ENCODE data around the gene UBL4A. TPM values are rescaled to one million over a fixed set of nuclear protein-coding genes. Genes with fewer than 3 reads are reported as not detected.

The UBL4A gene
- total RNA-seq, 1 donor = 32.0 TPM

DNA sequence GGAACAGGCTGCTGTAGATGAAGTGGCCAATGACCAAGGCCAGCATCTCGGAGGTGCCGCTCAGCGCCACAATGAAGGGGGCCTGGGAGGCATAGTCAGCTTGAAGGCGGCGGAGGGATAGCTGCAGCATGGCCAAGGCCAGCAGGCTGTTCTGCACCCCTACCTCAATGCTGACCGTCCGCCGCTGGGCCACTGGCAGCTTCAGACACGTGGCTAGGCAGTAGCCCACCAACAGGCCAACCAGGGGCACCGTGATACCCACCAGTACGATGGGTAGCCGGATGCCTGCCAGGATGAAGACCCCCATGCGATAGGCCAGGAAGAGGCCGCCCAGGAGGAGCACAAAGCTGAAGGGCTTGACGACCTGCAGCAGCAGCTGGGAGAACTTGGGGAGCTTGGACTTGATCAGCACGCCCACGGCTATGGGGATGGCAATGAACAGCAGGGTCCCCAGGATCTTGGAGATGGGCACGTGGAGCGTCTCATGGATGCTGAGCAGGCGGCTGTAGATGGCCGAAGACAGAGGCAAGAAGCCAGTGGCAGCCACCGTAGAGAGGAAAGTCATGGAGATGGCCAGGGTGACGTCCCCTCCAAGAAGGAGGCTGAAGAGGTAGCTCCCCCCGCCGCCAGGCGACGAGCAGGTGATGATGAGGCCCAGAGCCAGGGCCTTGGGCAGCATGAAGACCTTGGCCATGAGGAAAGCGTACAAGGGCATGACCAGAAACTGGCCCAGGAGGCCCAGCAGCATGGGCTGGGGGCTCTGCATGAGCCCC lies 1.3 kb upstream of the UBL4A start:
- TF ChIP-seq, protein P1, sequence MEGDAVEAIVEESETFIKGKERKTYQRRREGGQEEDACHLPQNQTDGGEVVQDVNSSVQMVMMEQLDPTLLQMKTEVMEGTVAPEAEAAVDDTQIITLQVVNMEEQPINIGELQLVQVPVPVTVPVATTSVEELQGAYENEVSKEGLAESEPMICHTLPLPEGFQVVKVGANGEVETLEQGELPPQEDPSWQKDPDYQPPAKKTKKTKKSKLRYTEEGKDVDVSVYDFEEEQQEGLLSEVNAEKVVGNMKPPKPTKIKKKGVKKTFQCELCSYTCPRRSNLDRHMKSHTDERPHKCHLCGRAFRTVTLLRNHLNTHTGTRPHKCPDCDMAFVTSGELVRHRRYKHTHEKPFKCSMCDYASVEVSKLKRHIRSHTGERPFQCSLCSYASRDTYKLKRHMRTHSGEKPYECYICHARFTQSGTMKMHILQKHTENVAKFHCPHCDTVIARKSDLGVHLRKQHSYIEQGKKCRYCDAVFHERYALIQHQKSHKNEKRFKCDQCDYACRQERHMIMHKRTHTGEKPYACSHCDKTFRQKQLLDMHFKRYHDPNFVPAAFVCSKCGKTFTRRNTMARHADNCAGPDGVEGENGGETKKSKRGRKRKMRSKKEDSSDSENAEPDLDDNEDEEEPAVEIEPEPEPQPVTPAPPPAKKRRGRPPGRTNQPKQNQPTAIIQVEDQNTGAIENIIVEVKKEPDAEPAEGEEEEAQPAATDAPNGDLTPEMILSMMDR (IDR thresholded peaks at IDR 0.05; ENCODE audit: insufficient read depth, low read depth, low read length) = no peak
- H3K4me3 ChIP-seq (ENCODE audit: low read depth, low read length) = no peak overlapping the region
- DNase-seq (ENCODE audit: low read depth) = no peak

DNA sequence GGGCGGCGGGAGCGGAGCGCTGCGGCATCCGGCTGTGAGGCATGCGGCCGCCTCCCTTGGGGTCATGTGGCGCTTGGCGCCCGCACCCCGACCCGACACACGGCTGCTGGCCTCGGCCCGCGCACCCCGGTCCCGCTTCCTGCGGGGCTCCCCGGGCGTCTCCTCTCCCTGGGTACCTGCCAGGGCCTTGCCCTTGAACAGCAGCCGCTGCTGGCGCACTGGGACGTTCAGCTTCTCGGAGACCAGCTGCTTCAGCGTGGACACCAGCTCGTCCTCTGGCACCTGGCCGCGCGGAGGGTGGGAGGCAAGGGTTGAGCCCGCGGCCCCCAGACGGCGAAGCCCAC lies 391 bp downstream of the UBL4A start:
- TF ChIP-seq, protein P1 (IDR thresholded peaks at IDR 0.05; ENCODE audit: insufficient read depth, low read depth, low read length) = no peak
- peak; percentile 14 for DNase-seq (ENCODE audit: low read depth)
- H3K4me3 ChIP-seq (ENCODE audit: low read depth, low read length) = peak overlapping the region; percentile 62

DNA sequence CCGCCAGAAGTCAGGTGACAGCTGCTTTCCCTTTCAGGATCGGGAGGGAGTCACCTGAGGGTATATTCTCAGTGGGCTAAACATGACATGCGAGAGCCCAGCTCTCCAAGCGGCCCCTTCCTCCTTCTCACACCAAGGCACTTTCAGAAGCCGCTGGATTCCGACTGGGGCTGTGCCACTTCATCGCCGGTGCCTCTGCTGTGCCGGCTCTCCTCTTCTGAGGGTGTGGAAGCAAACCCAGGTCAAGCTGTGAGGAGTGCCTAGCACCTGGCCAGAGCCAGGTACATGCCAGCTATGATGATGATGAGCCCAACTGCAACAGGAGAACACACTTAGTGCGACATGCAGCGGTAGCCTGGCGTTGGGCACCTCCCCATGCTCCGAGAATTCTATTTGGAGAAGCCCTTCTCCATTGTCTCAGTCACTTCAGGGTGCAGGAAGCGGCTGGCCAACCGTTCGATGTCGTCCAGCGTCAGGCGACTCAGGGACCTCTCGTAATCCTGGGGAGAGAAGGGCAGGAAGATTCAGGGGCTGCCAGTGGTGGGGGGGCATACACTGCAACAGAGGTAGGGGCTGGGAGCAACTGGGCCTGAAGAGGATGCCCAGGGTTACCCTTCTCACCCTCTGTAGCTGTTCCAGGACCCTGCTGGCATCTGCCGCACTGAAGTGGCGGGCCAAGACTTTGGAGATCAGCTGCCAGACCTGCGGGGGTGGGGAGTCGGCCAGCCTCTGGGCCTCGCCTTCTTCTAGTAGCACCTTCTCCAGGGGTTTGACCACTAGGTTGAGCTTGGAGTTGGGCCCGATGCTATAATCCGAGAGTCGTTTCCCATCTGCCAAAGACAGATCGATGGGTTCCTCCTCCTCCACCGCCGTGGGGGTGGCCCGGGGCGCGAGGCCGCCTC lies 1.0 kb downstream of the UBL4A start:
- no peak for DNase-seq (ENCODE audit: low read depth)
- TF ChIP-seq, protein P1 (IDR thresholded peaks at IDR 0.05; ENCODE audit: insufficient read depth, low read depth, low read length) = no peak
- peak overlapping the region; percentile 62 for H3K4me3 ChIP-seq (ENCODE audit: low read depth, low read length)

DNA sequence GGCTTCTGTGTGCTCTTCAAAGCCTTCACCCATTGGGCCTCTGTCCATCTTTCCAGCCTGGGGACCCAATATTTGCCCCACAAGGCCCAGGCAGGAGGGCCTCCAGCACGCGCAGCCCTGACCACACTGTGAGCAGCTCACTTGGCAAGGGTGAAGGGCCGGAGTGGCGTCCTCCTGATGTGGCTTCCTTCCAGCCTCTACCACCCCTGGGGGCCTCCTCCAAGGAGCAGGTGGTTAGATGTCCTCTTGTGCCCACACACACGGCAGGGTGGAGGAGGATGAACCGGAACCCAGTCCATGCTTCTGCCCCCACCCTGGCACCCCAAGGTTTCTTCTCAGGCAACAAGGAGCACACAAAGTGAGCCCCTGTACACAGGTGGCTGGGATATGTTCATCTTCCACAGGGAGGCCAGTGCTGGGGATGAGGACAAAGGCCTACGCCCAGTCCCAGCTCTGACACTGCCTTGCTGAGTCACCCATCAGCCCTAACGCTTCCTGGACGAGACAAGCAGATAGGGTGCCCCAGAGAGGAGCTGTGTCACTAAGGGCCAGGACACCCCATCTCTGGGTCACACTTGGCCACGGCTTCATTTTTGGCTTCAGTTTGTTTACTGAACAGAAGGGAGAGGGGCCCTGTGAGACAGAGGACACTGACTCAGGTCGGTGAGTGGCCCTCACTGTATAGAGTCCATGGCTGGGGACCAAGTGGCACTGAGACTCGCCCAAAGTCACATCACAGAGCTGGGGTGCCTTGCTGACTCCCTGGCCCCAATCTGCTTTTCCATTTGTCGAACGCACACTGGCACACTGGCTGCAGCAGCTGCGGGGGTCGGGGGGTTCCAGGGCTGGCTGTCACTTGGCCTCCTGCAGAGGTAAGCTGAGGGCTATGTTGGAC lies 1.9 kb downstream of the UBL4A start:
- TF ChIP-seq, protein P1 (IDR thresholded peaks at IDR 0.05; ENCODE audit: insufficient read depth, low read depth, low read length) = no peak
- DNase-seq (ENCODE audit: low read depth) = no peak
- H3K4me3 ChIP-seq (ENCODE audit: low read depth, low read length) = no peak overlapping the region

DNA sequence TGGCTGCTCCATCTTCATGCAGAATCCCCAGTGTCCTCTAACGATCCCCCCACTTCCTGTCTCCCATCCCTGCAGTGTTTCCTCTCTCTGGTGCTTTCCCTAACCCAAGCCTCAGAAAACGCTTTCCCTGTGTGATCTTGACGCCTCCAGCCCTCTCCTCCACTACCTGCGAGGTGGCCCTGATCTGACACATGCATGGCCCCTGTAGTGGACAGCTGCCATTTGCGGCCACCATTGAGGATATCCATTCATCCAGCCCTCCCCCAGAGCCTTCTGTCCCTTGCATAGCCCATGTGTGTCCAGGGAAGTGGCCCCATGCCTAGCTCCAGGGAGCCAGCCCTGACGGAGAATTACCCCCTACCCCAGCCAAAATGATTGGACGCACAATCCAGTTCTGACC lies 3.1 kb downstream of the UBL4A start:
- TF ChIP-seq, protein P1 (IDR thresholded peaks at IDR 0.05; ENCODE audit: insufficient read depth, low read depth, low read length) = no peak
- no peak overlapping the region for H3K4me3 ChIP-seq (ENCODE audit: low read depth, low read length)
- no peak for DNase-seq (ENCODE audit: low read depth)

DNA sequence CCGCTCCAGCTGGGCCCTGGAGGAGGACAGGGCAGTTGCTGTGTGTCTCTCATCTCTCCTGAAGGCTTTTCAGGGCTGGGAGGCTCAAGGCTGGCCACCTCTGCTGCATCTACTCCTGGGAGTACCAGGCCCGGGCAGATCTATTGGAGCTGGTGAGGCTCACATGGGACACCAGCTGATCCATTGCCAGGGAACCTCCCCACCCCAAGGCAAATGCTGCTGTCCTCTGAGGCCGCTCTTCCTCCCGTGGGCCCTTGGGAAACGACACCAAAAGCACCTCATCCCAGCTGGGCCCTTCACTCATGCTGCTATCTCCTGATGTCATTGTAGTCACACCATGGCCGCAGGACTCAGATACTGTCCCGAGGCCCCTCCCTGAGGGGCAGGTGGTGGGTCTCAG lies 3.6 kb downstream of the UBL4A start:
- H3K4me3 ChIP-seq (ENCODE audit: low read depth, low read length) = no peak overlapping the region
- no peak for DNase-seq (ENCODE audit: low read depth)
- TF ChIP-seq, protein P1 (IDR thresholded peaks at IDR 0.05; ENCODE audit: insufficient read depth, low read depth, low read length) = no peak
